Renal cortical epithelial cell (primary cell): ENCODE measurements around the gene CLCN5. TPM values are rescaled to one million over a fixed set of nuclear protein-coding genes. Genes with fewer than 3 reads are reported as not detected.
"Not testable (repeated sequence)": the region's sequence is repeated elsewhere in the genome, so short reads cannot be mapped to it uniquely, and the experiment has no call there.

Experiments
- DNase-seq: peaks from one replicate; pipeline ENCODE4 v3.0.0-alpha.2; 2011; ENCODE audit warnings: low read depth
- total RNA-seq: library from RNA; depleted of rRNA; stranded (reverse); fragments of >200 nt; gene quantifications from 2 replicates; pipeline ENCODE4 v1.2.3, GENCODE V29; 2014

Gene CLCN5
- total RNA-seq, 1 donor from 2014 or later: 13.7 TPM

- DNase-seq: no peak
These were observed 73.5 kb downstream of the CLCN5 start for GRCh38 chrX:49995795-49996455.

- no peak for DNase-seq
These were observed 74.1 kb downstream of the CLCN5 start for GRCh38 chrX:49996474-49996873.

- no peak for DNase-seq
These were observed 76.7 kb downstream of the CLCN5 start for GRCh38 chrX:49999087-49999486.

GRCh38 chrX:50000937-50001542 is 78.6 kb downstream of the CLCN5 start:
- DNase-seq: no peak

- DNase-seq: no peak
These were observed 79.8 kb downstream of the CLCN5 start for GRCh38 chrX:50002067-50002714.

- no peak for DNase-seq
These were observed 81.1 kb downstream of the CLCN5 start for GRCh38 chrX:50003467-50003866.

- no peak for DNase-seq
These were observed 81.5 kb downstream of the CLCN5 start for GRCh38 chrX:50003927-50004326.

- not testable (repeated sequence) for DNase-seq
These were observed 103.2 kb downstream of the CLCN5 start for GRCh38 chrX:50025591-50025990.

- no peak for DNase-seq
These were observed 112.7 kb downstream of the CLCN5 start for GRCh38 chrX:50035126-50035525.

GRCh38 chrX:50036426-50036825 is 114.0 kb downstream of the CLCN5 start:
- DNase-seq: peak; percentile 18

GRCh38 chrX:50045823-50046222 is 123.4 kb downstream of the CLCN5 start:
- DNase-seq: peak; percentile 46

- no peak for DNase-seq
These were observed 126.8 kb downstream of the CLCN5 start for GRCh38 chrX:50049228-50049627.

- no peak for DNase-seq
These were observed 131.8 kb downstream of the CLCN5 start for GRCh38 chrX:50054147-50054546.

- peak; percentile 73 for DNase-seq
These were observed 144.0 kb downstream of the CLCN5 start for GRCh38 chrX:50066318-50066937.

GRCh38 chrX:50067435-50068284 is 145.3 kb downstream of the CLCN5 start:
- peak; percentile 53 for DNase-seq

- no peak for DNase-seq
These were observed 145.8 kb downstream of the CLCN5 start for GRCh38 chrX:50068285-50068563.

- DNase-seq: no peak
These were observed 146.5 kb downstream of the CLCN5 start for GRCh38 chrX:50068893-50069292.

GRCh38 chrX:50071494-50071893 is 149.1 kb downstream of the CLCN5 start:
- DNase-seq: no peak

GRCh38 chrX:50072110-50072509 is 149.7 kb downstream of the CLCN5 start:
- DNase-seq: no peak

GRCh38 chrX:50073601-50074000 is 151.2 kb downstream of the CLCN5 start:
- DNase-seq: no peak

- no peak for DNase-seq
These were observed 153.4 kb downstream of the CLCN5 start for GRCh38 chrX:50075630-50076339.
